Choroid plexus epithelial cell (primary cell): ENCODE data around the gene SCRN2.

Source experiments
- DNase-seq: peaks from one replicate; pipeline ENCODE4 v3.0.0-alpha.2; 2010; ENCODE audit warnings: low read depth
- H3K4me3 ChIP-seq: 2 replicates; pipeline ENCODE4 v1.5.1; 2011; ENCODE audit warnings: low read depth, mild to moderate bottlenecking, control low read depth, low read length, moderate library complexity
- TF ChIP-seq, protein P1 (sequence below): conservative IDR thresholded peaks from 2 replicates; pipeline ENCODE4 v1.5.1; 2011; ENCODE audit warnings: low read depth, mild to moderate bottlenecking, control low read depth, inconsistent platforms, low read length, moderate library complexity

SCRN2 gene

DNA sequence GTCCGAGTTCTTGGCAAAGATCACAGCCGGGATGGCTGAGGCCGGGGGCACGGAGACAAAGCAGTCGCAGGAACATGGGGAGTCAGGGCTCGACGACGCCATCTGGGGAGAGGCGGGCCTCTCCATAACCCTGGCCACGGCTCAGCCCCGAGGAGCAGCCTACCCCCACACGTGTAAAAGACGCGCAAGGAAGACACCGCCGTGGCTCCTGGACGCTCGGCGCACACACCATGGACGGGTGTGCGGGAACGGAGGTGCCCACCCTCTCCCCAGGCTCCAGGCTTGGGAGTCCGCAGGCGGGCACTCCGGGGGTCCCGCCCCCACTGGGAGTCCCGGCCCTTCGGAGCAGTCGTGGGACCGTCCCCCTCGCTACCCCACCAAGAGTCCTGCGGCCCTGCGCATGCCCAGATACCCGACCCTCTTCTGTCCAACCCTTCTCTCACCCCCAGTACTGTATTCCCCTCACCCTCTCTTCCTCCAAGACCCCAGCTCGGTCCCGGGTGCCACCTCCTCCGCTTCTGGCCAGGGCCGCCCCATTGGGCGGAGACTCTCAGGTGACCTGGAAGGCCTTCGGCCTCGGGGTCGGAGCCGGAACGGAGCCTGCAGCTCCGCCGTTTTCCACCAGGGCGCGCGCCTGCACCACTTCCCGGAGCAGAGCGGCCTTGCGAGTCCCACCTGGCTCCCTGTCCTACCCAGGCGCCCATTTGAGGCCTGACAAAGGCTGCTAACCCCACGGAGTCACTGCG lies at the start of gene SCRN2:
TSS of gene SCRN2 (minus strand) at position 532 of the 746 bp plus-strand sequence. CDS start at position 102, 430 bp downstream.
- H3K4me3 ChIP-seq, result peak within 1 kb of the TSS; percentile 80
- TF ChIP-seq, protein P1, sequence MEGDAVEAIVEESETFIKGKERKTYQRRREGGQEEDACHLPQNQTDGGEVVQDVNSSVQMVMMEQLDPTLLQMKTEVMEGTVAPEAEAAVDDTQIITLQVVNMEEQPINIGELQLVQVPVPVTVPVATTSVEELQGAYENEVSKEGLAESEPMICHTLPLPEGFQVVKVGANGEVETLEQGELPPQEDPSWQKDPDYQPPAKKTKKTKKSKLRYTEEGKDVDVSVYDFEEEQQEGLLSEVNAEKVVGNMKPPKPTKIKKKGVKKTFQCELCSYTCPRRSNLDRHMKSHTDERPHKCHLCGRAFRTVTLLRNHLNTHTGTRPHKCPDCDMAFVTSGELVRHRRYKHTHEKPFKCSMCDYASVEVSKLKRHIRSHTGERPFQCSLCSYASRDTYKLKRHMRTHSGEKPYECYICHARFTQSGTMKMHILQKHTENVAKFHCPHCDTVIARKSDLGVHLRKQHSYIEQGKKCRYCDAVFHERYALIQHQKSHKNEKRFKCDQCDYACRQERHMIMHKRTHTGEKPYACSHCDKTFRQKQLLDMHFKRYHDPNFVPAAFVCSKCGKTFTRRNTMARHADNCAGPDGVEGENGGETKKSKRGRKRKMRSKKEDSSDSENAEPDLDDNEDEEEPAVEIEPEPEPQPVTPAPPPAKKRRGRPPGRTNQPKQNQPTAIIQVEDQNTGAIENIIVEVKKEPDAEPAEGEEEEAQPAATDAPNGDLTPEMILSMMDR, result peak; percentile 96
- peak; percentile 75 for DNase-seq

GRCh38 chr17:47889734-47890529 lies 48.9 kb upstream of the SCRN2 start:
- H3K4me3 ChIP-seq, result no peak overlapping the region
- peak; percentile 89 for DNase-seq
- TF ChIP-seq, protein P1, result peak; percentile 96

- TF ChIP-seq, protein P1, result no peak
- no peak overlapping the region for H3K4me3 ChIP-seq
- no peak for DNase-seq
Measured at GRCh38 chr17:47888293-47888692, 47.2 kb upstream of the SCRN2 start.

DNA sequence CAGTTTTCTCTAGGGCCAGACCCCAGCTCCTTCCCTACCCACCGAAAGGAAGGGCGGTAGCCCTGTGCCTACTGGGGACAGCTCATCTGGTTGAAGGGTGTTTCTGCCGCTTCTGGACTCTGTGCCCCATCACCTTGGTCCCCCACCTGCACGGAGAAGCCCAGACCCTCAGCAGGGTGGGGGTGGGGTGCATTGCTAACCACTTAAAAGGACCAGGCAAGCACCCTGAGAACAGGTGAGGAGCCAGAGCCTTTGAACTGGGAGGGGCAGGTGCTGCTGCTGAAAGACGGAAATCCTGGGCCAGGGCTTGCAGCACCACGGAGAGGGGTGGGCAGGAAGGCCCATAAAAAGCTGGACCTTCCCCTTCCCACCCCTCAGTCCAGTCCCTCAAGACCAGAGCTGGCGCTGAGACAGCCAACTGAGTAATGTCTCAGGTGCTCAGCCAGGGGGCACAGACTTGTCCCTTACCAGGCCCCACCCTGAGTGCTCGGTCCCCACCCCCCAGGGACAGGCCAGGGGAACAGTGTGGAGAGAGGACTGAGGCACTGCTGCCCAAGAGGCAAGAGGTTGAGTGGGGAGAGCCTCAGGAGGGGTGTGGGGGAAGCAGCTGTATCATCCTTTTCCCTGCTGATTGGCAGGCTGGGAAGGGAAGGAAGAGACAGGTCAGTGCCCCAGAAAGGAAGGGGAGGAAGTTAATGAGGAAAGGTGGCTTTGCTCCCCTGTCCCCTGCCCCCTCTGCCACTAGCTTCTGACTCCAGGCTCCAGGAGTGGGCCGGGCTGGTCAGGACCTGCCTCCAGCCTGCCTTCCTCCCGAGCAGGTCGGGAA lies 44.0 kb upstream of the SCRN2 start:
- H3K4me3 ChIP-seq, result no peak overlapping the region
- no peak for DNase-seq
- TF ChIP-seq, protein P1, result no peak

DNA sequence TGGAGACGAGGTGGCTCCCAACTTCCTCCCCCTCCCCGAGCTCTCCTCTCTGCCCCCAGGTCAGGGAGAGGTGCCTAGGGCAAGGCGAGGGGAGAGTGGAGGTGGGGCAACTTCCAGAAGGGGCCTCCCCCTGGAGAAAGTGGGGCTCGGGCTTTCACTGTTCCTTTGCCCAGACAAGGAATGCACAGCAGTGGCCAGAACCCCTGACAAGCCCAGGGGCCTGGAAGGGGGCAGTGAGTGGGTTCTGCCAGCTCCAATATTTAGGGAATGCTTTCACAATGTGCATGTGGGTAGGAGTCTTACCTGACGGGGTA lies 43.3 kb upstream of the SCRN2 start:
- DNase-seq, result no peak
- no peak overlapping the region for H3K4me3 ChIP-seq
- TF ChIP-seq, protein P1, result no peak

GRCh38 chr17:47883589-47884426 lies 42.7 kb upstream of the SCRN2 start:
- no peak for DNase-seq
- no peak overlapping the region for H3K4me3 ChIP-seq
- TF ChIP-seq, protein P1, result no peak
